HG02973 (cell line): Measurements from ENCODE around the gene PCARE.

Source experiments
- ATAC-seq: cut with Tn5 transposase; IDR thresholded peaks from one replicate; pipeline ENCODE4 v1.9.1; 2021; ENCODE audit warnings: moderate library complexity; ENCODE audit not compliant: unreplicated experiment

The PCARE gene

DNA sequence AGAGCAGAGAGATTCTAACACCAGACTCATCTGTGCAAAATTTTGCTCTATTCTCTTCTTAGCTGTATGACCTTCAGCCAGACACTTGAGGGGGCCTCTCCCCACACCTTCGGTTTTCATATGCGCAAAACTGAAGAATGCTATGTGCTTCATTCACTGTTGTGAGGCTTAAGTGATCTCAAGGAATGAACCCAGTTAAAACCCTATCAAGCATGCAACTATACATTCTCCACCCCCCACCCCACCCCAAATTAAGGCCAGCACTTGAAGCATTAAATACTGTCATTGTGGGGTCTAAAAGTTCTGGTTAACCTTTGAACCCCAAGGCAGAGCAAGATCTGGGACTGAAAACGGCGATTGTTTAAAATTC is 10.0 kb downstream of the PCARE start:
- no peak for ATAC-seq

DNA sequence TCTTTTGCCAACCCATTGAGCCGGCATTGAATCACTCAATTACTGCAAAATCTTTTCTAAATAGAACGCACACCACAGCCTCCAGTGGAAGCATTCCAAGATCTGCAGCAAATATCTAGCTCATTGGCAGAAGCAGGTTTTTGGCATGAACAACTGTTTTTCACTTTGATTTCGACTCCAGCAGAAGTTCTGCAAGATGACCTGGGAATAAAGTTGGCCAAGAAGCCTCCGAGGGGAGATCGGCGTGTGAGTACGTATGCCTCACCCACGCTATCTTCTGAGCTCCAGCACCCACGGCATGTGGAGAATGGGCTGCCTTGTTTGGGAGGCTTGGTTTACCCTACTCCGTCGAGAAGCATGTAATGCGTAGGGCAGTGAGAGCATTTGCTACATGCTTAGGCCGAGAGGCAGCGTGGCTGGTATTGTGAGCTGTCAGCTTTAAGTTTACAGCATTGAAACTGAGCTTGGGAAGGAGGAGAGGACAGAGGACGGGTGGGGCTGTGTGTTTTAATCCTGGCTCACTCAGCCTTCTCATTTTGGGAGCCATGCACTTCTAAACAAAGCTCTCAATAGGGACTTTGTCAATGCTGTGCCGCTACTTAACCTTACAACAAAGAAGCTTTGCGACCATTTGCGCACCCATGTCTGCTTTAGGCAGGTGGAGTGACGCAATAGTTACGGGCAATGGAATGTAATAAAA is 10.5 kb downstream of the PCARE start:
- no peak for ATAC-seq

DNA sequence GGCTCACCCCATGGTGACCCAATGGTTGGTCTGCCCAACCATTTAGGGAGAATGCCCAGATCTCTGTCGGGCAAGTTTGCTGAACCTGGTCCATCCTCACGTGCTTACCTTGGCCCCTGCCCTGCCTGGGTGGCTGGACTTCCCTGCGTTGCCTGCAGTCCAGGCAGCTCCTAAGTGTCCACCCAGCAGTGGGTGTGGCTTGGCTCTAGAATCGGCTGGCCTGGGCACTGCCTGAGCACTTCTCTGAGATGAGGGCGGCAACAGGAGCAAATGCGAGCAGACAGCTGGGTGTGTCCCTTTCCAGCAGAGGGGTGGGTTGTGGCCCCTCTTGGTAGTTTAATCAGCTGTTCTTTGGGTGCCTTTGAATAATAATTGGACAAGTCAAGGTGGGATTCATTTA is 11.3 kb downstream of the PCARE start:
- no peak for ATAC-seq

DNA sequence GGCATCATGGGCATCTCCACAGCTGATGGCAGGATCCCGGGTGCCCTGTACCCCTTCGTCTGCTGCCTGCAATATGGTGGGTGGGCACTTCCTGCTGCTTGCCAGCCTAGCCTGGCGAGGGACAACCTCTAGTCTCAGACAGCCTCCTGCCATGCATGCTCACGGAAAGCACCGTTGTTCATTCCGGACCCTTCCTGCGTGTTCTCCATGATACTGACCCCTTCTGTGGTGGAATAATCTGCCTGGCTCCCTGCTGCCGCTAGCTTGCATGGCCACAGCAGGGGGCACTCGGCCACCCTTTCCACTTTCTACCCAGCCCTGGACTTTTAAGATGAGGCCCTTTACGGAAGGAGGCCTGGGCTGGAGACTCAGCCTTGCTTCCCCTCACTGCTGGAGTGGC is 12.0 kb downstream of the PCARE start:
- ATAC-seq, result no peak

DNA sequence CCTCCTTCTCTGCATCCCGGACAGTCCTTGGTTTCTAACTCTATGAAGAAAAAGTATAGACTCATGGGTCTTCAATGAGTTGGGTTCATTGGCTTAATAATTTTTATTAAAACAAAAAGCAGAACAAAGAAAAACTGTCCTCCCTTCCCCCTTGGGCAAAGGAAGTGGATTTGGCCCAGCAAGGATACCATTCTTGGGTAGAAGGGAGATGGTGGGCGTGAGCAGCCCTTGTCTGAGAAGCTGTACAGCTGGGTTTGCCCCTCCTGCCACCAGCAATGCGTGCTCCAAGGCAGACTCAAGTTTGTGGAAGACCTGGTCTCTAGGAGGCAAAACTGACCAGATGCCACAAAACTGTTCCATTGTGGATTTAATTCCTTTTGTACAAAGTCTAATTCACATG is 12.7 kb downstream of the PCARE start:
- no peak for ATAC-seq

DNA sequence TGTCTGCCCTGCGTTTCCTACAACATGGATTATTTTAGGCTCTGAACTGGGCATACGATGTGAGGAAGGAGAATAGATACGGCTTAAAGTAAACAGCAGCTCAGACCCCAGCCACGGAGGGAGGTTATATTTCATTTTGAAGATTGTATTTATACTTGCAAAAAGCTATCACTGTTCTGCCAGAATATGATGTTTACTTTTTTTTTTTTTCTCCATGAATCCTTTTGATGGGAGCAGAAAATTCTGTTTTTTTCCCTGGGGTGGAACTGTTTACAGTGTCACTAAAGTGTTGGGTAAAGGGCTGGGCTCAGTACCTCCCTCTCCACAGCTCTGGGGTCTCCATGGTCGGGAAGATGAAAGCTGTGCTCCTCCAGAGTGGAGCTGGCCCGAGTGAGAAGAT is 13.1 kb downstream of the PCARE start:
- ATAC-seq, result no peak

DNA sequence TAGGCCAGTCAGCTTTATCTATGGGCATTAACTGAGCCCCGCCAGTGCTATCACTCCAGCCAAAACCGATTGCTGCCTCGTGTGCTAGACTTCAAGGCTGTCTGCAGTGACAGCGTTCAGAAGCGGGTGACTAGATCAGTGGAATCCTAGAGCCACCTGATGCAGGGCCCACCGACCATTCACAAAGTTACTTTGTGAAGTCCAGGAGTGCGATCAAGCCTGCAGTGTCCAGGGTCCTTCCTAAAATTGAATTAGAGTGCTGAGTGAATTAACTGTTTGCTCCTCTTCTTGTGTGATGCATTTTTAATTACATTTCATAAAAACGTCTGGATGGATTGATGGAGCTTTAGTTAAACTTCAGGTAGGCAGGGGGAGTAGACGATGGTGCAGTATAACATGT is 13.9 kb downstream of the PCARE start:
- no peak for ATAC-seq

DNA sequence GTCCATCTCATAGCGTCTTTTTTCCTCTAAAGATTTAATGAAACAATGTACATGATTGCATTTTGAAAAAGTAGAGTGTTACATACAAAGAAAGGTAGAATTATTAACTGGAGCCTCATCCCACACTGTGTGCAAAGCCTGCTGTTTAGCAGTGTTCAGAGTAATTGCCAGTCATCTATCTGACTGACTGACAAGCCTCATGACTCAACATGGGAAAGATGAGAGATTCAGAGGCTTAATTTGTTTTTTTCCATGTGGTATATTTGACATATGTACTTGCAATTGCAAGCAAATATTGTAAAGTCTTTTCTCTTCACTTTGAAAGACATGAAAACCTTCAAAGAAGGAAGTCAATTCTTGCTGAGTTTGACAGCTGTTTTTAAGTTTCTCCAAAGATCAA is 14.7 kb downstream of the PCARE start:
- no peak for ATAC-seq

DNA sequence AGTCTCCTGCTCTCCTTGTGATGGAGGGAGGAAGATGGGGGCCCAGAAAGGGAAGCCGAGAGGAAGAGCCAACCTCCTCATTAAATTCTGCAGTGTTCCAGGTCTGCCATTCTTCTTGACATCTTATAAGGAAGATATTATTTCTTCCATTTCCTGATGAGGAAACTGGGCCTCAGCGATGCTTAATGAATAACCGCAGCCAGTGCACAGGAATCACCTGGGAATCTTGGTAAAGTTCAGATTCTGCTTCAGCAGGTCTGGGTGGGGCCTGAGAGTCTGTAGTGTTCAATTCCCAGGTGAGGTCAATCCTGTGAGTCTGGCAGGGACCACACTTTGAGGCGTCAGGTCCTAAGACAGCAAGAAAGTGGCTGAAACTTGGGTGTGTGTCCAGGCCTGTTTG is 17.3 kb downstream of the PCARE start:
- no peak for ATAC-seq

DNA sequence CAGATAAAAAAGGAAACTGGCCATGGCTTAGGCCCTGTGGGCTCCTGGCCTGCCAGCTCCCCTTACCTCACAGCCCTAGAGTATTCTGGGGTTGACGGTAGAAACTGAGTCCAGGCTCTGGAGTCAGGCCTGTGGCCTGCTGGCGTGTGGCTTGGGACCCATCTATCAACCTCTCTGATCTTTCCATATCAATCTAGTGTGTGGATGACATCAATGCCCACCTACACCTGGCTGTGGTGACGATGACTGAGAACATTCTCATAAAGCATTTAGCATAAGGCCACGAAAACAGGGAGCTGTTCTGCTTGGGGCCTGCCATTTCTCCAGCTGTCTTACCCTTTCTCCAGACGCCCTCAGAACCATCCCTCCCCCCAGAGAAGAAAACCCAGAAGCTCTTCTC is 17.9 kb downstream of the PCARE start:
- ATAC-seq, result no peak

DNA sequence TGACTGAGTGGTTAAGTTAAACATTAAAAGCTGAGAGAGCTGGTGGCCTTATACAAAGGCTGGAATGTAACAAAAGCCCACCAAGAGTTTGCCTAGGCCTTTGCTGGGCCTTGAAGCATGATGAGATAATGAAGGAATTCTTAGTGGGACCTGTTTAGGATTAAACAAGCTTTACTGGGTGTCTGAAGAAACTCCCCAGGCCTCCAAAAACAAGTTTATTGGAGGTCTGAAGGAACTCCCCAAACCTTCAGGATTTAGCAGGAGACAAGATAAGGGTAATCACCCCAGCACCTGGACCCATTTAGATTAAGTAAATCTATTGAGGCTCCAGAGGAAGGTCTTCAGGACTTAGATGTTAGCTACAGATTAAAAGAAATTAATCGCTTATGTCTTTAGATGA is 18.7 kb downstream of the PCARE start:
- ATAC-seq, result no peak

DNA sequence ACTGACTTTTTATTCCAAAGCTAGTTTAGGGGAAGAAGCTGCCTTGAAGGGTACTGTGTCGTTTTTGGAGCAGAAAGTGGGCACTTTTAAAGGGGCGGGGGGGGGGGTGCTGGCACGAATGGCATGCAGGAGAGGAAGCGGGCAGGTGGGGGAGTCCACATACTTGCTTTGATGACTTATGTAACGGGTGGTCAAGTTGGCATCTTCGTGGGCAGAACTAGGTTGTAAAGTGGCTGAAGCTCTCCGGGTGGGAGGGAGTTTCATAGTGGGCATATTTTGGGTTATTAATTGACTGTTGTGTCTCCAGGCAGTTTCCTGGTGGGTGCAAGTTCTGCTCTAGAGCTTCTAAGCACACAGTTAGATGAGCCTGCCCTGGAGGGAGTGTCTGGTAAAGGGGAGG is 19.9 kb downstream of the PCARE start:
- ATAC-seq, result no peak

DNA sequence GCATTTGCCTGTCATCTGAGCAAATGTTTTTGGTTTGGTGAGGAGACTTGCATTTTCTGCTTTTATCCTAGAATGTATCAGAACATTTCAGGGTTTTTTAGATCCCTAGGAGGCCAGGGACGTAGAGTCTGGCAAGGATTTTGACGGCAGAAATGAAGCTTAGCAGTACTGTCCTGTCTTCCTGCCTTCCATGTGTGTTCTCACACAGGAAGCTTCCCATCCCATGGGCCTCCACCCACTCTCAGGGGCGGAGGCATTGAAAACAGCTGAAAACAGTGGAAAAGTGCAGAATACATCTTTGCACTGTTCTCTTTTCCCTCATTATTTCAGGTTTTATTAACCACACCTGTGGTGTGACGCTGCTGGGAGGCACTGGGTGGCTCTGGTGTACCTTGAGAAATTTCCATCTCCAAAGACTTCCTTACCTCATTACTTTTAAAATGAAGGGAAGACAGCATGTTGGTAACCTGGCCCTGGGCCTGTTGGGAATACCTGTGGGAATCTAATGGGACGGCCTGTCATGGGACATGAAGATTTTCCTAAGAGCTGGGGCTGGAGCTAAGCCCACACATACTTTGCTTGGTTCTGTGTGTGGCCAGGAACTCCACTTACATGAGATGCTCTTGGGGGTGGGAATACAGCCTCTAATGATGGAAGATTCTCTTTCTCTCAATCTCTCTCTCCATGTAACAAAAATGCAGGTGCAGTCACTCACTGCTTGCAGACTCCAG is 20.5 kb downstream of the PCARE start:
- no peak for ATAC-seq

DNA sequence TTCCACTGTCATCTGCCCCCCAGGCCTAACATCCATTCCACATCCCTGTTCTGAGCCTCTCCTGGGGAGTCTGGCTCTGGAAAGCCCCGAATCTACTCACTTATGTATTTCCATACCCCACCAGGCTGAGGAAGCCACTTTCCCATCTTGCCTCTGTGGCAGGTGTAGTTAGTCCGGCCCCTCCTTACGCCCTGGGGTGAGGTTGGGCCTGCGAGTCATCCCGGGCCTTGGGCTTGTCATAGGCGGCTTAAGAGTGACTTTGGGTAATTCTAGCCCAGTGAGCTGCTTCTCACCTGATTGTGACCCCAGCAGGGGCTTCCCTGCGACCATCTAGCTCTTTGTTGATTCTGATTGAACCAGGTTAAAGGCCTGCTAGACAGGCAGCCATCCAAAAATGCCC is 21.1 kb downstream of the PCARE start:
- ATAC-seq, result no peak

DNA sequence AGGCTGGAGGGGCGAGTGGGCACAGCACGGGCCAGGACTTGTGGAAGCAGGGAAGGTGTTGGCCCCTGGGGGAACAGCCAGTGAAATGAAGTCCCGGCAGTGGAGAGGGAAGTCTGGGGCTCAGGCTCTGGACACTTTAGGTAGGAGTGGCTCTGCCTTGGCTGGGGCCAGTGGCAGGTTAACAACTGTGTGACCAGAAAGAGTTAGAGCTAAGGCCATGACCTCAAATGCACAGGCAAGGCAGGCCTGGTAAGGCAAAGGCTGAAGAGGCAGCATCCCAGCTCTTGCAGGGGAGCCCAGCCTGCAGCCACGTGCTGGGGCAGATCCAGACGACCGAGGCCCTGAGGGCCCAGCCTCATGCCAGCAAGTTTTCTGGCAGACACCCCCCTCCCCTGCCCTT is 21.5 kb downstream of the PCARE start:
- ATAC-seq, result no peak

DNA sequence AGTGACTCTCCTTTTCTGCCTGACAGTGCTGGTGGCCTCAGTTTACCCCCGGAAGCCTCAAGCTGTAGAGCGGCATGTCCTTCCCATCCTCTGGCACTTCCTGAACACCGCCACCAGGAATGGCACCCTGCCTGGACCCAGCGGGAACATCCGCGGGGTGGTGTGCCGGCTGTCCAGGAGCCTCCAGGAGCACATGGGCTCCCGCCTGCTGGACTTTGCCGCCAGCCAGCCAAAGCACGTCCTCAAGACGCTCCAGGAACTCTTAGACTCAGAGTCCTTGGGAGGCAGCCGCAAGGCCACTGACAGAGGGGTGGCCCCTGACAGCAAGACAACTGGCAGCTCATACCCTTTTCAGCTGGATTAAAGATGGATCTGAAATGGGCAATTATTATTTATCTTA is 22.6 kb downstream of the PCARE start:
- ATAC-seq, result no peak

DNA sequence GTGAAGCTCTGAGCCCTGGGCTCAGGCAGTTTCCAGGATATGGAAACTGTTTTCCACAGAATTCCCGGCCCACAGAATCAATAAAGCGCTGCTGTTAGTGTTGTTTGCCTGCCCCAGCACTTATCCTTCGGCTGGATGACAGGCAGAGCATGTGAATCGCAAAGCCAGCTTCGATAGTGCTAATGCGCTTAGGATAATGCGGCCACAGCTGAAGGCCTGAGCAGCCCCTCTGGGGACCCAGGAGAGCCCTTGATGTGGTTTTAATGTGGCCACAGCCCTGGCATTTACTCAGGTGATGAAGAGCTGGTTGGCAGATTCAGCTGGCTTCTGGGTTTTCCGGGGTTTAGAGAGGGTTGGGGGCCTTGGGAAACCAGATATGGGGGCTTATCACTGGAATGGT is 23.7 kb downstream of the PCARE start:
- no peak for ATAC-seq

DNA sequence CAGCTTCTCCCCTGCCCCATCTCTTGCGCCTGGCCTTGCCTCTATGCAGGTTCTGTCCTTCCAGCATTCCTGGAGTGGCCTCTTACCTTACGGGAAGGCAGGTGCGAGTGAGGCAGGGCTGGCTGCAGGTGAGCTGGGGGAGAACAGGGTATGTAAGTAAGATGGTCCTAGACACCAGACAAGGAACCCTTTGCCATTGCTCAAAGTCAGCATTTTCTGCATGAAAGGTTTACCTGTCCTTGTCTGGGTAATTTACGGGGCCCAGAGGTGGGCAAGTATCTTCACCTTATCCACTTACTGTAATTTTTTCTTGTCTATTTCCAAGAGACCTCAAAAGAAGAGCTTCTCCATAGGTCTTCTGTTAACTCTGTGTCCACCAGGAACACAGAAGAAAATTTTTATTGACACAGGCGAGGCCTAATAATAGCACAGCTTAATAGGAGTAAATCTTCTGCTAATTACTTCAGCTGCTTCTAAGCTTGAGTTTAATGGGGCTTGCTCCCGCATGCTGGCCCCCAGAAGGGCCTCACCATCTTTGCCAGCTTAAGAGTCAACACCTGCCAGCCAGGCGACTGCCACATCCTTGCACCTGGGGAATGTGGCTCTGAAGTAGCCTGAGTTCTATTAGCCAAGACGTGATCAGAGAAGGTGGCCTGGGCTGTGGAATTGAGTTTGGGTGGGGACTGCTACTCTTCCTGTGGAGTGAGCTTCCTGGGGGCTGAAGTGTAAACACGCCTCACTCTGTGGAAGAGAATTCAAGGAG is 27.1 kb downstream of the PCARE start:
- ATAC-seq, result no peak

DNA sequence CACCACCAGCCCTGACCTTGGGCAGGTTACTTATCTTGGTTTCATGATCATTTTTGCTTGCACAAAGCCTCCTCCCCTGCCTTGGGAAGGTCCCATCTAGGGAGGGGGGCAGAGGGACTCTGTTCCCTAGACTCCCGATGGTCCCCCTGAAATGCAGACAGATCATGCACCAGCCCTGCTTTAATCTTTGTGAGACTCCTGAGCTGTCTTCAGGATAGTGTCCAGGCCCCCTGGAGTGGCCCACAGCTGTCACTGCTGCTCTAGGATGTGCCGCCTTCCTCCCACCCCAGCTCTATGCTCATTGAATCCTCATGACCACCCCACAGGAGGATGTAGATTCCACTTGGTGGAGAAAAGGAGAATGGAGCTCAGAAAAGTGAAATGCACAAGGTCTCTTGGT is 28.0 kb downstream of the PCARE start:
- no peak for ATAC-seq

DNA sequence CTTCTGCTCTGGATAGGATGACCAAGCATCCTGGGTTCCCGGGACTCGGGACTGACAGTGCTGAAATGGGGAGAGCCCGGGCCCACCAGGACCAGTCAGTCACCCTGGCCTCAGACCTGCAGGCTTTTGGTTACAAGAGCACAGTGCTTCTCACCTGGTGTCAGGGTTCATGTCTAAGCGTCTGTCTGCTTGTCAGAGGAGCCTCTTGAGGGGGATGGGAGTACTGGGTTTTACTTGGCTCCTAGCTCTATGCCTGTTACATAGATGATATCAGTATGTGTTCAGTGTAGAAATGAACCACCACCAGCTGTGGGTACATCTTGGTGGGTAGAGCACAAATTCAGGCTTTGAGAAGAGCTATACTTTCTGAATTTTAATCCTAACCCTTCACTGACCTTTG is 29.9 kb downstream of the PCARE start:
- no peak for ATAC-seq

DNA sequence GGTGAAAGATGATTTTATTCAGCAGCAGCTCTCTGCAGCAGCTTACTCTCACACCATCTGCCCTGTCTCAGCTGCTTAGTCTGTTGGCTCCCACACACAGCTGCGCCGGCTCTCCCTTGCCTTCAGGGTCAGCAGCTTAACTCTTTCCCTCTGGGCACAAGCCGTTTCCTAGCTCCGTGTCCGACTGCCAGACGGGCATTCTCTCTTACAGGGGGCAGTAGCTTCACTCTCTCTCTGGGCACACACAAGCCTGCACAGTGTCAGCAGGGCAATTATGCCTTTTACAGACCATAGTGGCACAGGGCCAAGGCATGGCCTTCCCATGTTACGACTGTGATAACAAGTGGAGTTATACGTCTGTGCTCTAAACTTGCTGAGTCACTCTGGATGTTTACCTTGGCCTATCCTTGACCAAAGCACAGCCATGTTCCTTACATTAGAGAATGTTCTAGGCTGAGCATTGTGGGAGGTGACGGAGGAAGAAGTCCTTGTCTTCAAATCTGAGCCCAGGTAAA is 31.7 kb downstream of the PCARE start:
- ATAC-seq, result no peak

DNA sequence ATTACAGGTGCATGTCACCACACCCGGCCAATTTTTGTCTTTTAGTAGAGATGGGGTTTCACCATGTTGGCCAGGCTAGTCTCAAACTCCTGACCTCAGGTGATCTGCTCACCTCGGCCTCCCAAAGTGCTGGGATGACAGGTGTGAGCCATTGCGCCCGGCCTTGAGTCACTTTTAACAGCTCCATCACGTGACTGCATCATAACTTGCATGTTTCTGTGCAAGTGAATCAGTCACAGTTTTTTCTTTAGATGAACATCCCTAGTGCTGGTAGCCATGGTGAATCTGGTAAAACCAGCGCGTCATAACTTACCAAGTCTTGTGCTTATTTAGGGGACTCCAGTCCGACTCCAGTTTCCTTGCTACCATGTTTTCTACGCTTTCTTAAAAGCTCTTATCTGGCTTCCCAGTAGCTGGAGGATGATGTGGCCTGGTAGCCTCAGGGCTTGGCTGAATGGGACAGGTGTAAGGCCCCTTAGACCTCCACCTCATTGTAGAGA is 33.1 kb downstream of the PCARE start:
- no peak for ATAC-seq
